ENCODE data around the gene TNN.

Gene TNN

GRCh38 chr1:175193527-175193910 is 125.9 kb downstream of the TNN start:
- no peak overlapping the region for H2AK5ac ChIP-seq (ENCODE audit: low read length, severe bottlenecking)
- DNase-seq: peak; percentile 9
- no peak overlapping the region for H4K8ac ChIP-seq (ENCODE audit: low read length)
- H4K91ac ChIP-seq (ENCODE audit: low read length): no peak overlapping the region
- peak overlapping the region in 1 of 2 experiments; percentile 75 for H3K4me3 ChIP-seq (ENCODE audit: insufficient read depth in 1 of 2, low read depth in 1 of 2, low read length in 2 of 2)
- no peak overlapping the region for H3K4me2 ChIP-seq (ENCODE audit: low read length, poor library complexity, severe bottlenecking)
- no peak overlapping the region for H3K27ac ChIP-seq (ENCODE audit: low read length, poor library complexity, severe bottlenecking)
- H3K9ac ChIP-seq (ENCODE audit: low read length): no peak overlapping the region
- no peak overlapping the region for H3K18ac ChIP-seq (ENCODE audit: low read depth in 1 of 2, low read length in 2 of 2)
- H3K14ac ChIP-seq (ENCODE audit: low read length in 2 of 2): no peak overlapping the region
- H2BK5ac ChIP-seq (ENCODE audit: low read depth, low read length, poor library complexity, severe bottlenecking): no peak overlapping the region
- H3K9me3 ChIP-seq (ENCODE audit: control insufficient read depth, low read length): no peaks in the 10 kb centered on the region
- H3K79me1 ChIP-seq (replicated peaks; ENCODE audit: low read length, poor library complexity, severe bottlenecking): no peaks in the 10 kb centered on the region
- no peak overlapping the region for H2BK12ac ChIP-seq (ENCODE audit: low read length in 2 of 2)
- H2BK120ac ChIP-seq (ENCODE audit: low read depth, low read length): no peak overlapping the region
- H2AFZ ChIP-seq (ENCODE audit: low read depth, low read length): no peak overlapping the region
- WGBS: 78% methylated on average over 4 of the region's 4 CpGs
- H3K4me1 ChIP-seq (ENCODE audit: control insufficient read depth, insufficient read depth, low read depth, low read length): peaks cover 12% of the 10 kb centered on the region
- H3K4ac ChIP-seq (ENCODE audit: low read depth in 1 of 2, low read length in 2 of 2): no peak overlapping the region
- no peak overlapping the region for H3K23ac ChIP-seq (ENCODE audit: low read length in 2 of 2)
- H2BK15ac ChIP-seq (ENCODE audit: low read depth, poor library complexity, severe bottlenecking): no peak overlapping the region
- H3K36me3 ChIP-seq (ENCODE audit: control insufficient read depth in 1 of 2, insufficient read depth in 2 of 2, low read depth in 1 of 2, low read length in 2 of 2): no peaks in the 10 kb centered on the region
- H3K27me3 ChIP-seq (ENCODE audit: control insufficient read depth in 1 of 2, insufficient read depth in 1 of 2, low read length in 2 of 2): peaks cover 43 to 48% of the 10 kb centered on the region in 2 experiments

GRCh38 chr1:175195281-175195680 is 127.6 kb downstream of the TNN start:
- DNase-seq: no peak
- Histone ChIP-seq H4K8ac (ENCODE audit: low read length) (no peak overlapping the region), H3K27me3 (ENCODE audit: control insufficient read depth in 1 of 2, insufficient read depth in 1 of 2, low read length in 2 of 2) (peaks cover 28 to 51% of the 10 kb centered on the region in 2 experiments), H3K9me3 (ENCODE audit: control insufficient read depth, low read length) (no peaks in the 10 kb centered on the region), H3K4me3 (ENCODE audit: insufficient read depth in 1 of 2, low read depth in 1 of 2, low read length in 2 of 2) (no peak overlapping the region), H3K79me1 (replicated peaks; ENCODE audit: low read length, poor library complexity, severe bottlenecking) (no peaks in the 10 kb centered on the region), H3K18ac (ENCODE audit: low read depth in 1 of 2, low read length in 2 of 2) (no peak overlapping the region), H2BK120ac (ENCODE audit: low read depth, low read length) (no peak overlapping the region), H3K9ac (ENCODE audit: low read length) (no peak overlapping the region), H3K4me1 (ENCODE audit: control insufficient read depth, insufficient read depth, low read depth, low read length) (peaks cover 12% of the 10 kb centered on the region), H3K23ac (ENCODE audit: low read length in 2 of 2) (no peak overlapping the region), H3K14ac (ENCODE audit: low read length in 2 of 2) (no peak overlapping the region), H2AK5ac (ENCODE audit: low read length, severe bottlenecking) (no peak overlapping the region), H4K91ac (ENCODE audit: low read length) (no peak overlapping the region), H3K36me3 (ENCODE audit: control insufficient read depth in 1 of 2, insufficient read depth in 2 of 2, low read depth in 1 of 2, low read length in 2 of 2) (no peaks in the 10 kb centered on the region), H2BK15ac (ENCODE audit: low read depth, poor library complexity, severe bottlenecking) (no peak overlapping the region), H2BK12ac (ENCODE audit: low read length in 2 of 2) (no peak overlapping the region), H3K4ac (ENCODE audit: low read depth in 1 of 2, low read length in 2 of 2) (no peak overlapping the region), H3K27ac (ENCODE audit: low read length, poor library complexity, severe bottlenecking) (no peak overlapping the region), H2BK5ac (ENCODE audit: low read depth, low read length, poor library complexity, severe bottlenecking) (no peak overlapping the region), H3K4me2 (ENCODE audit: low read length, poor library complexity, severe bottlenecking) (no peak overlapping the region), H2AFZ (ENCODE audit: low read depth, low read length) (no peak overlapping the region)
- 0% methylated on average over 1 of the region's 1 CpG for WGBS

- no peak overlapping the region for H3K23ac ChIP-seq (ENCODE audit: low read length in 2 of 2)
- H2BK5ac ChIP-seq (ENCODE audit: low read depth, low read length, poor library complexity, severe bottlenecking): no peak overlapping the region
- H3K79me1 ChIP-seq (replicated peaks; ENCODE audit: low read length, poor library complexity, severe bottlenecking): no peaks in the 10 kb centered on the region
Observed at GRCh38 chr1:175195798-175196197, 128.2 kb downstream of the TNN start.

GRCh38 chr1:175197531-175197930 is 129.9 kb downstream of the TNN start:
- Histone ChIP-seq H3K36me3 (ENCODE audit: control insufficient read depth in 1 of 2, insufficient read depth in 2 of 2, low read depth in 1 of 2, low read length in 2 of 2) (no peaks in the 10 kb centered on the region), H2BK15ac (ENCODE audit: low read depth, poor library complexity, severe bottlenecking) (no peak overlapping the region), H4K91ac (ENCODE audit: low read length) (no peak overlapping the region), H2BK12ac (ENCODE audit: low read length in 2 of 2) (no peak overlapping the region), H3K4me2 (ENCODE audit: low read length, poor library complexity, severe bottlenecking) (no peak overlapping the region), H2AFZ (ENCODE audit: low read depth, low read length) (no peak overlapping the region), H2AK5ac (ENCODE audit: low read length, severe bottlenecking) (no peak overlapping the region), H3K14ac (ENCODE audit: low read length in 2 of 2) (no peak overlapping the region), H3K4me1 (ENCODE audit: control insufficient read depth, insufficient read depth, low read depth, low read length) (peaks cover 8% of the 10 kb centered on the region), H3K27me3 (ENCODE audit: control insufficient read depth in 1 of 2, insufficient read depth in 1 of 2, low read length in 2 of 2) (peaks cover 9 to 39% of the 10 kb centered on the region in 2 experiments), H3K4ac (ENCODE audit: low read depth in 1 of 2, low read length in 2 of 2) (no peak overlapping the region), H3K4me3 (ENCODE audit: insufficient read depth in 1 of 2, low read depth in 1 of 2, low read length in 2 of 2) (no peak overlapping the region), H2BK120ac (ENCODE audit: low read depth, low read length) (no peak overlapping the region), H3K9me3 (ENCODE audit: control insufficient read depth, low read length) (no peaks in the 10 kb centered on the region), H3K27ac (ENCODE audit: low read length, poor library complexity, severe bottlenecking) (no peak overlapping the region), H3K9ac (ENCODE audit: low read length) (no peak overlapping the region), H3K79me1 (replicated peaks; ENCODE audit: low read length, poor library complexity, severe bottlenecking) (no peaks in the 10 kb centered on the region), H2BK5ac (ENCODE audit: low read depth, low read length, poor library complexity, severe bottlenecking) (no peak overlapping the region), H4K8ac (ENCODE audit: low read length) (no peak overlapping the region), H3K23ac (ENCODE audit: low read length in 2 of 2) (no peak overlapping the region), H3K18ac (ENCODE audit: low read depth in 1 of 2, low read length in 2 of 2) (no peak overlapping the region)
- peak; percentile 18 for DNase-seq
- WGBS: 97% methylated on average over 2 of the region's 2 CpGs

More at GRCh38 chr1:175195798-175196197, 128.2 kb downstream of the TNN start:
- Histone ChIP-seq H3K4ac (ENCODE audit: low read depth in 1 of 2, low read length in 2 of 2) (no peak overlapping the region), H3K9me3 (ENCODE audit: control insufficient read depth, low read length) (no peaks in the 10 kb centered on the region), H3K14ac (ENCODE audit: low read length in 2 of 2) (no peak overlapping the region), H3K27me3 (ENCODE audit: control insufficient read depth in 1 of 2, insufficient read depth in 1 of 2, low read length in 2 of 2) (peaks cover 25 to 50% of the 10 kb centered on the region in 2 experiments), H4K91ac (ENCODE audit: low read length) (no peak overlapping the region), H3K4me1 (ENCODE audit: control insufficient read depth, insufficient read depth, low read depth, low read length) (peaks cover 12% of the 10 kb centered on the region), H3K4me3 (ENCODE audit: insufficient read depth in 1 of 2, low read depth in 1 of 2, low read length in 2 of 2) (no peak overlapping the region), H3K9ac (ENCODE audit: low read length) (no peak overlapping the region), H4K8ac (ENCODE audit: low read length) (no peak overlapping the region), H3K18ac (ENCODE audit: low read depth in 1 of 2, low read length in 2 of 2) (no peak overlapping the region), H3K4me2 (ENCODE audit: low read length, poor library complexity, severe bottlenecking) (no peak overlapping the region), H2BK15ac (ENCODE audit: low read depth, poor library complexity, severe bottlenecking) (no peak overlapping the region), H2AFZ (ENCODE audit: low read depth, low read length) (no peak overlapping the region), H2BK120ac (ENCODE audit: low read depth, low read length) (no peak overlapping the region), H2BK12ac (ENCODE audit: low read length in 2 of 2) (no peak overlapping the region), H3K27ac (ENCODE audit: low read length, poor library complexity, severe bottlenecking) (no peak overlapping the region), H3K36me3 (ENCODE audit: control insufficient read depth in 1 of 2, insufficient read depth in 2 of 2, low read depth in 1 of 2, low read length in 2 of 2) (no peaks in the 10 kb centered on the region), H2AK5ac (ENCODE audit: low read length, severe bottlenecking) (no peak overlapping the region)
- DNase-seq: no peak
- WGBS: 79% methylated on average over 3 of the region's 3 CpGs
